Stimulated activated CD4-positive, alpha-beta T cell treated with anti-CD3 and anti-CD28 coated beads, Interleukin-15, amount 100 ng/mL, for 24 hours (primary cell): ENCODE results near the gene PURA.

ENCODE experiments used
- DNase-seq: peaks from one replicate; pipeline ENCODE4 v3.0.0-alpha.2; 2020

Gene PURA

DNA sequence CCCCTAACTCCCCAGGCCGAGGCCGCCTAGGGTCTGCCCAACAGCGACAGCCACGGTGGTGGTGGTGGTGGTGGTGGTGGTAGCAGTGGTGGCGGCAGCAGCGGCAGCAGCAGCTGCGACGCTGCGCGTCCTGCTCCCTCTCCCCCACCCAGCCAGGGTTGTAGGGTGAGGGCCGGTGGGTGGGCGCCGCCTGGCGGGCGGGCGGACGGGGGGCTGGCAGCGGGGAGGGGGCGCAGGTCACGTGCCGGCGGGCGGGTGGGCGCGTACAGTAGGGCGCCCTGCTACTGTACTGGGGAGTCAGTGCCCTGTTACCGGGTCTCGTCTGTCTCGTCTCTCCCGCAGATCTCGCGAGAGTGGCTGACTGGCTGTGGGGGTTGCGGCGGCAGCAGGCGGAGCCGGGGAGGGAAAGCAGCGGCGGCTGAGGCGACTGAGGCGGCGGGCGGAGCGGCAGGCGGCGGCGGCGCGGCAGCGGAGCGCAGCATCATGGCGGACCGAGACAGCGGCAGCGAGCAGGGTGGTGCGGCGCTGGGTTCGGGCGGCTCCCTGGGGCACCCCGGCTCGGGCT, at the start of gene PURA:
TSS of gene PURA (plus strand) at position 411 of the 565 bp plus-strand sequence. CDS start at position 484, 73 bp downstream.
- DNase-seq: peak; percentile 97

DNA sequence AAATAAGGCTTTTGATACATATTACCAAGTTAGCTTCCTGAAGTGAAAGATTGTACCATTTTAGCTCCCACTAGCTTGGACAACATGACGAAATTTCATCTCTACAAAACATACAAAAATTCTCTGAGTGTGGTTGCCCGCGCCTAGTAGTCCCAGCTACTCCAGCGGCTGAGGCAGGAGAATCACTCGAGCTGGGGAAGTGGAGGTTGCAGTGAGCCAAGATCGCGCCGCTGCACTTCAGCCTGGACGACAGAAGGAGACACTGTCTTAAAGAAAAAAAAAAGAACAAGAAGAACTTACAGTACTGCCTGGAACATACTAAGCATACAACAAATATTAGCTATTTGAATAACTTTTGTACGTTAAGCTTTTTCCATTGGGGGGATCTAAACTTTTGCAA, 41.1 kb upstream of the PURA start:
- DNase-seq: no peak

DNA sequence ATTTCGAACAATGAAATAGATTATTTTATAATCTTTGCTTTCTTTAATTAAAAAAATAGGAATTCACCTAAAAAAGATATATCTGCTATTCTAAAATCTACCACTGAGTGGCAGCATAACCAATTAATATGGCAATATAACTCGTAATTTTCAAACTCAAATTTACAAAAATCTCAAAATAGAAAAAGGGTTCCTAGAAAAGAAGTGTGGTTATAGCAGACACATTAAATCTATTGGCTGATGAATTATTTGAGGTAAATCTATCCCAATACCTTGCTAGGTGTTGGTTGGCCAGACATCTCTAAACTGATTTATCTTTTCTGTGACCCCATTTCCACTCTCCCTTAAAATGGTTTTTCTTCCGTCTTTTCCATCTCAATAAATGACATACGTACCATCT, 40.6 kb upstream of the PURA start:
- no peak for DNase-seq

DNA sequence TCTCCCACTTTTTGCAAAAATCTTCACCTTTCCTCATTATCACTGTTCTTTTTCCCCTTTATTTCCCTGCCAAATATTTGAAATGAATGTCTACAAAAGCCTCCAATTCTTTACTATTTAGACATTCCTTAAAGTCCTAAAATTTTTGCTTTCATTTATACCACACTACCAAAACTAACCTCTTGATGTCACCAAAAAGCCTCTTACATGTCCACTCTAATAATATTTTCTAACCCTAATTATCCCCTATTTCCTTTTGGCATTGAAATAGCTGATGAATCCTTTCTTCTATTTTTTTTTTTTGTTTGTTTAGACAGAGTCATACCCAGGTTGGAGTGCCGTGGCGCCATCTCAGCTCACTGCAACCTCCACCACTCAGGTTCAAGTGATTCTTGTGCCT, 38.5 kb upstream of the PURA start:
- no peak for DNase-seq

DNA sequence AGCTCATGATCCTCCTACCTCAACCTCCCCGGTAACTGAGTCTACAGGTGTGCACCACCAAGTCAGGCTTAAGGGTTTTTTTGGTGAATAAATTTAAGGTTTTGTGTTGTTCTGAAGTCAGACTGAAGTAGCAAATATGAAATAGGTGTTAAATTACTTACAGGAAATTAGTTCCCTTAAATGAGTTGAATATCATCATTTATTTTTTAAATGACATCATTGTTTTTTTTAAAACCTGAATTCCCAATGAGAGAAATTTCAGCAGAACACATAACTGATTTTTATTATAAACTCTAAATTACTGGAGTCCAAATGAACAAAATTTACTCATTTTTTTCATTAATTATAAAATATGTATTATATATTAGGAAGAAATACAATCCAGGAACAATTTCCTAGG, 37.8 kb upstream of the PURA start:
- DNase-seq: no peak

DNA sequence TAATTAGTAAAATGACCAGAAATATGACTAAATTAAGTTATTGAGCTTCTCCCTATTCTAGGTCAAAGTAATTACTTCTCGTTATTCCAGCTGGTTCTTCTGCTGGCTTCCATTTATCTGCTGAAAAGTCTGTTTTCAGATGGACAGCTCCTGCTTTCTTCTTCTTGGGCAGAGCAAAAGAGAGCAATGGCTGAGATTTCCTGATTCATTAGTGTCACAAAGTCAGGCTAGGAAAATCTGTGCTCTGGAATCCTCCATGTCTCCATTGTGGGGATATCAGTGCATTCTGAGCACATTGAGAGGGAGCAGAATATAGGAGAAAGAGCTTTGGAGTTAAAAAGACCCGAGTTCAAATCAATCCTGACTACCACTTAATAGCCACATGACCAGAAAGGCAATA, 37.1 kb upstream of the PURA start:
- DNase-seq: no peak

DNA sequence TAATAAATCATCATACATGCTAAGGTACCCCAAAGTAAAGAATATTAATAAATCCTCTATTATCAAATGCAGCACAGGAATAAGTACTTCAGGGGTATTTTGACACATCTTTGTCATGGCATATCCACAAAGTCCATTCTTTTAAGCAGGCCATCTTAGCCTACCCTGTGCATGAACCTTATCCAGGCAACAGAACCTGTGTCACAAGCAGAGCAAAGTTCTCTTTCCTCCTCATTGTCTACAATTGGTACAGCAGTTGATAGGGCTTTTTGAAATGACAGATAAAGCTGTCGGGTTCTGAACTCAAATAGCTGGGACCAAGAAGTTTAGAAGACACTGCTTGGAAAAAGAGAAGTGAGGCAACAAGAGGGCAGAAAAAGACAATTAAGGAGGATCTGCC, 30.8 kb upstream of the PURA start:
- DNase-seq: no peak

DNA sequence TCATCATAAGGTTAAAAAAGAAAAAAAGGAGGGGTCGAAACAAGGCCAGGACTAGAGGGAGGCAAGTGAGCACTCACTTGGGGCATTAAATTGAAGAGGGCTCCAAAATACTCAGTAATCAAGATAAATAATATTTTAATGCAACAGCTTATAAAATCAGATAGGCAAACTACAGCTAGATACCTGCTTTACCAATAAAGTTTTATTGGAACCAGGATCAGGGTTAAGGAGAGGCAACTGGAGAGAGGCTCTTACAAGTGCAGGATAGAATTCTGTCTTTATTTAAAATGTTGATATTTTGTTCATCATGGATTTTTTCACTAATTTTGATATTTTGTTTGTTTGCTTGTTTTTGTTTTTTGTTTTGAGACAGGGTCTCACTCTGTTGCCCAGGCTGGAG, 30.3 kb upstream of the PURA start:
- DNase-seq: no peak

DNA sequence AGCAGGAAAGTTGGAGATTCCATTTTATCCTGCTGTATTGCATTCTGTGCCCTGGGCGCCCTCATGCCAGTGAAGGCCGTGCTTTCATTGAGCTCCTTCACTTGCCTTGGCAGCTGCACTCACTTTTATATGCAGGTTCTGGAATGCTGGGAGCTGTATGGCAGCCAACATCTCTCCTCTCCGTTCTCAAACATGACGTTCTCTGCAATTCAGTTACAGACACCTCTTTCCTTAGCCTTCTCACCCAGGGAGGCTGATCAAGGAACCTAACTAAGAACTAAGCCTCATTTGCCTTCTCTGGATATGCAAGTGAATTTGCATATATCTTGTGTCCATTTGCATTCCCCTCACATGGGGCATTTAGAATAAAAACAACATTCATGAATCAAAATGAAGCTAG, 29.4 kb upstream of the PURA start:
- DNase-seq: no peak

DNA sequence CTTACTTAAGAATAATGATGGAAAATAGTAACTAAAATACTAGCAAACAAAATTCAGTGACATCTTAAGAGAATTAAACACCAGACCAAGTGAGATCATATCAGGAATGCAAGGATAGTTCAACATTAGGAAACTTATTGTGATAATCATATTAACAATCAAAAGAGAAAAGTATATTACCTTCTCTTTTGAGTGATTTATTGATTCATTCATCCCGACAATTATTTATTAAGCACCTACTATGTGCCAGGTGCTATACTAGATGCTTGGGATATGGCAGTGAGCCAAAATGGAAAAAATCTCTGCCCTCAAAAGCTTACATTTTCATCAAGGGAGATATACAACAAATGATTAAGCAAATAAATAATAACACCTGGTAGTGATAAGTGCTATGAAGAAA, 23.7 kb upstream of the PURA start:
- no peak for DNase-seq

DNA sequence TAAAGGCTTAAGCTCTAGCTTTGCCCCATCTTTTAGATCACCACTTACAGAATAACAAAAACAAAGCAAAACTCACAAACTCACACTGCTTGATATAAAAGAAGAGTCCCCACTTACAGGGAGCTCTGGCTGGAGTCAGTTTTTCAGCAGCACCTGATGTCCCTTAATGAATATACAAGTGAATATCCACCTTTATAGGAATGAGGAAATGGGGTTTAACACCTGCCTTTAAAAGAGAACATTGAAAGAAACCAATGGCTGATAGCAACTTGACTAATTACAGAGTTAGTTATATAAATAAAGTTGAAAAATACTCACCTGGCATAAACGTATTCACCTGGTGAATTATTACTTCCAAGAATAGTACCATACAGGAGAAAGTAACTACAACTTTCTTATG, 20.7 kb upstream of the PURA start:
- no peak for DNase-seq

DNA sequence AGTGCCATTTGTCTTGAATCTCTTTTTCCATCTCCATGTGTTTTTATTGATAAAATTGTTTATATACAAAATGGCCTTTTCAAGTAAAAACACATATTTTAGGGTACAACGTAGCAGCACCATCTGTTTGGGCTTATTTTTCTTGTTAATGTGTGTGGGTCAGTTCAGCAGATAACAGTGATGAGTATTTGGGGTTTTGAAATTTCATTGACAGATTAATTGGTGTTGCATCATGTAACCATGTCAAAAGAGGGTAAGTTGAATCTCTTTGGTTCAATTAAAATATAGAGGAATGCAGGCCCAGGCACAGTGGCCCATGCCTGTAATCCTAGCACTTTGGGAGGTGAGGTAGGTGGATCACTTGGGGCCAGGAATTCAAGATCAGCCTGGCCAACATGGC, 20.0 kb upstream of the PURA start:
- DNase-seq: no peak

DNA sequence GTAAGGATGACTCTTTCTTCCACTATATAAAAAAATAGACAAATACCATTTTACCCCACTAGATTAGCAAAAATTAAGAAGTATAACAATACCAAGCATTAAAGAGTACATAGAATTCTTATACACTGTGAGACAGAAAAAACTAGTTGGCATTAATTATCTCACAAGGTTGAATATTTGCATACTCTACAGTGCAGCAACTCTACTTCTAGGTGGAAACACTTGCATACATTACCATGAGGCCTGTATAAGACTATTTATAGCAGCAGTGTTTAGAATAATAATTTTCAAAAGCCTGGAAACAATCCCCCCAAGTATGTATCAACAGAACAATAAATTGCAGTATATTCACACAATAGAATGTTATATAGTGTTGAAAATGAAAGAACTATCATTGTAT, 19.0 kb upstream of the PURA start:
- no peak for DNase-seq

DNA sequence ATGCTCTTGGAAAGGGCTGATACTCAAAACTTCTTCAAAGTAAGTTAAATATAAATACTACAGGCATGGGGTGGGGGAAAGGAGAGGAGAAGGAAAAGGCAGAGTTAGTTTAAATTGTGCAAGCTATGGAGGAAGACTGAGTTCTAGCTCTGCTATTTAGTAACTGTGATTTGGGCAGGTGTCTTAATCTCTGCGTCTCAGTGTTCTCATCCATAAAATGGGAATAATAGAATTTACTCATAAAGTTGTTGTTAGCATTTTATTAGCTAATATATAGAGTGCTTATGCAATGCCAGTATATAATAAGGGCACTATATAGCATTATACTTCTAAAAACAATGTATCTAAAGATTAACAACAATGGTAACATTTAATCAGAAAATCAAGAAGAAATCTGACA, 12.7 kb upstream of the PURA start:
- no peak for DNase-seq

DNA sequence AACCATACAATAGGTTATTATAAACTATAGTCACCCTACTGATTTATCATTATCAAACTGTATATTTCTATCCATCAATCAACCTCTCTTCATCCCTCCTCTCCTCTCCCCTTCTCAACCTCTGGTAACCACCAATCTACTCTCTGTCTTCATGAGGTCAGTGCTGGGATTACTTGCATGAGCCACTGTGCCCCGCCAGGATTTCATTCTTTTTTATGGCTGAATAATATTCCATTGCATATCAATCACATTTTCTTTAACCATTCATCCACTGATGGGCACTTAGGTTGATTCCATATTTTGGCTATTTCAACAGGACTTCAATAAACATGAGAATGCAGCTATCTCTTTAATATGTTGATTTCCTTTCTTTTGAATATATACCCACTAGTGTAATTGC, 10.8 kb upstream of the PURA start:
- DNase-seq: no peak

DNA sequence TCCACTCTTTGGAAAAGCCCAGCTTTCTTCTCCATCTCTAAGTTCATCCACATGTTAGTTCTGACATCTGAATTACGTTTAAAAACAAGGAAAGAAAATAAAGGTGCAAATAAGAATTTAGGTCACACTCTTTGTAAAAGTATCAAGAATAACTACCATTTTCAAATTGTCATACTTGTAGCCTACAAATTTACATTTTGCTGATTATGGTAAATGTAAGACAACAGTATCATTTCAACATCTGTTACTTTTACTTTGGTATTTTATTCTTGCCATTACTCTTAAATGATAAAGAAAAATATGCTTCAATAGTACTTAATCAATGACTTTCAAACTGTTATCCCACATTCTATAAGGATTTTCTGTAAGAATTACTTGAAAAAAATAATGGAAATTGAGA, 9.8 kb upstream of the PURA start:
- DNase-seq: no peak

DNA sequence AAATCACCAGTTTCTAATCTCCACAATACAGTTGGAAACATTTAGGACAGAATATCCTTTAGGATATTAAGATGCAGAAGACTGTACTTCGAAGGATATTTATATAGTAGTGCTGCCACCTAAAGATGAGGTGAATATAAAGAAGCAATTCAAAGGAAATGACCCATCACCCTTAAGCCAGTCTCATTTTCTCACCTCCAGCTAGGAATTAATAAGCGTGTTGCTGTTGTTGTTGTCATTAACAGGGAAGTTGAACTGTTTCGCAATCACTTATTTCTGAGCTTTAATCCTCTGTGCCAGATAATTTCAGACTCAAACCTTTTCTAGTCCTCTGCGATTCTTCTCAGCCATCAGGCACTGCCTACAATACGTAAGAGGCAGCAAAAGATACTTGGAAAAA, 7.8 kb upstream of the PURA start:
- DNase-seq: no peak

DNA sequence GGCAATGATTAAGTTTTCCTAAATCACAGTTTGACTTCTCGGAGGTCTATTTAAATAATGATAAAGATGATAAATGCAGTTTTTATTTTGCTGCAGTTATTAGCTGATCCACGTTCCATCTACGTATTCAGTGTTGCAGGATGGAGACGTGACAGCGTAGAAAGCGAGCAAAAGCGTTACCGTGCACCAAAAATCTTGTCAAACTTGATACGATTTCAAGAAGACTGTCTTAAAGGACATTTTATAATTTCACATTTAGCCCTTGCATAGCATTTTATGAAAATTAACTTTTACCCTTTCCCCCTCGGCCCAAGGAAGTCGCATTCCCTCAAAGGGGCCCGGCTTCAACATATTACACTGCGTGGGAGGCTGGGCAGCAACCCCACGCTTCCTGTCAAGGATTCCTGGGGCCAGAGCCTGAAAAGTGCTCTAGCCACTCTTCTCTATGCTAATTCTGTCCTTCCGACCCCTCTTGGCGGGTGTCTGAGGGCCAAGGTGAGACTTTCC, 7.1 kb upstream of the PURA start:
- no peak for DNase-seq

DNA sequence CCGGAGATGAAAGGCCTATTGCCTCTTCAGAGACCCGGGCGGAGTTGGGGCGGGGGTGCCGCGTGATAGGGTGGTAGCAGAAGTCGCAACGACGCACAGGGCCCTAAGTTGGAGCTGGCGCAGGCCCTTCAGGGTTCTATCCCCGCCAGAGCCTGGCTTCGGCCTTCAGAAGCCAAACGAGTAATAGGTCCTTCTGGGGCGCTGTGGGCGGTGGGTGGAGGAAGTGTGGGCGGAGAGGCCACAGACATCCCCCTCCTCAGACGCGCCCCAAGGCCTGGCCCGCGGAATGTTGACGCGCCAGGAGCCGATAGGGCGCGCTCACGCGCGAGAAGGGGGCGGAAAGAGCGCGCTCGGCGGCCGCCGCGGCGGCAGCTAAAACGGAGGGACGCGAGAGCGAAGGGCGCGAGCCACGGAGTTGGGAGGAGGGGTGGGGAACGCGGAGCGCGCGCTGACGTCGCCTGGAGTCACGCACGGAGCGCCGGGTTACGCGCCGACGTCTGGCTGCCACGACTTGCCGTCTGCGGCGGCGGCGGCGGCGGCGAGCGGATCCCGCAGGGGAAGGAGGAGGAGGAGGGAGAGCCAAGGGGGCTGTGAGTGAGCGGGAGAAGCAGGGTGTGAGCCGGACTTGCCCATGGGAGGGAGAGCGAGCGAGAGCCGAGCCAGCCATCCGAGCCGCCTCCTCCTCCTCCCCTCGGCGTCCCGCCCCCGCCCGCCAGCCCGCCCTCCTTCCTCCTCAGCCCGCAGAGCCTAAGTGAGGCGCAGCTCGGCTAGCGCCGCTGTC, 6.4 kb upstream of the PURA start:
- peak; percentile 94 for DNase-seq

DNA sequence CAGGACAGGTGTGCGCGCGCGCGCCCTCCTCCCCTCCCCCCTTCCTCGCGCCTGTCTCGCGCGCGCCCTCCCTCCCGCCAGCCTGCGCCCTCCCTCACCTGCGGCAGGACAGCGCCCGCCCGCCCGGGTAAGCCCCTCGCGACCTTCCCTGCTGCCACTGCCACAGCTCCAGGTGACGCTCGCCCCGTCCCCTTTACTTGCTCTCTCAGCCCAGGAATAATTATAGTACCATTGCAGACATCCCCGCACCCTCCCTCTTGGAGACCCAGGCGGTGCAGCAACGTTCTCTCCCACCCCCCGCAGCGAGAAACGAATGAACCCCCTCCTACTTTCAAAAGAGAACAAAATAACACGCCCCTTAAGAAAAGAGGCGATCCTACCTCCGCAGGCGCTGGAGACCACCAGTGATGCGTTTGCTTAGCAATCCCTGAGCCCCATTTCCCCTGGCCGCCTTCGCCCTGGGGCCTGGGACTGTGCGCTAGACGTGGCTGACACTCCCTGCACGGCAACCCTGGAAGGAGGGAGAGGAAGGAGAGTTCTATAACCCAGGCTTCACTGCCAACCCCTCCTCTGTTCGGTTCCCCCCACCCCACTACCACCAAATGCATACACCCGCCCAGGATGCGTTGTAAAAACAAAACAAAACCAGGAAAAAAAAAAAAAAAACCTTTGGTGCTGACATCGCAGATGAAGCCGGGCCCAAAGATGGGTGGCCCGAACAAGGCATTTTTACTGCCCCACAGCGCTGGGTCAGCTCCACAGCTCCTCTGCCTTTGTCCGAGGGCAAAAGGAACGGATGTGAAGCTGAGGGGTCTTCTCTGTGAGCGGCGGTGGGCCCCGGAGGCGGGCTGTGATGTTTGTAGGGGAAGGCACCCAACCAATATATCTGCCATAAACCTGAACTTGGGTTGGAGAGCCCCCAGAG, 5.6 kb upstream of the PURA start:
- DNase-seq: peak; percentile 52

DNA sequence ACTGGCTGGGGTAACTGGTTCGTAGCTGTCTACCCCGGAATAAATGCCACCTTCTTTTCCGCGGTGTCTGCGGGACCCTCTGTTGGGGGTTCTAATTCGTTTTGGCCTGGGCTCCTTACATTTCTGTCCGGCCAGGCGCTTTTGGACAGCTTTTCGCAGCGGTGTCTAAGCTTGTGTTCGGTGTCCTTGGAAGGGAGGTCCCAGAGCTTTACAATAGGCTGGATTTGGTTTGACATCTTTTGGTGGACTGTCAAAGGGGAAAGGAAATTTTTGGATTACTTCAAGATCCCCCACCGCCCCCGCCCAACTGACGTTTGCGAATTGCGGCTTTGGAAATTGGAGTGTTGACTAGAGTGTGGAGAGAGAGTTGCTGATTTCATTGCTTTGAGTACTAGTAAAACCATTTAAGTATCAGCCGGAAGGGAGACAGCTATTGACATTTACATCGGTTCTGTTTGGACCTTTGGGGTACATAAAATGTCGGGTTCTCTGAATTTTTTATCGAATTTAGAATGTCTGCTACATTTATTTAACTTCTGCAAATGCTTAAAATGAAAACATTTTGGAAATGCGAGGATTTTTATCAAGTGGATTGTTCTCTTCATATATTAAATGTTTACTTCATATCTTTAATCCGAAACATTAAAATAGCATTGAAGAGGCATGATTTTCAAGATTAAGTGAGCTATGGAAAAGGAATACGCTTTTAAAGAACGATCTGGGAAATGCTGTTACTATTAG, 4.7 kb upstream of the PURA start:
- DNase-seq: no peak

DNA sequence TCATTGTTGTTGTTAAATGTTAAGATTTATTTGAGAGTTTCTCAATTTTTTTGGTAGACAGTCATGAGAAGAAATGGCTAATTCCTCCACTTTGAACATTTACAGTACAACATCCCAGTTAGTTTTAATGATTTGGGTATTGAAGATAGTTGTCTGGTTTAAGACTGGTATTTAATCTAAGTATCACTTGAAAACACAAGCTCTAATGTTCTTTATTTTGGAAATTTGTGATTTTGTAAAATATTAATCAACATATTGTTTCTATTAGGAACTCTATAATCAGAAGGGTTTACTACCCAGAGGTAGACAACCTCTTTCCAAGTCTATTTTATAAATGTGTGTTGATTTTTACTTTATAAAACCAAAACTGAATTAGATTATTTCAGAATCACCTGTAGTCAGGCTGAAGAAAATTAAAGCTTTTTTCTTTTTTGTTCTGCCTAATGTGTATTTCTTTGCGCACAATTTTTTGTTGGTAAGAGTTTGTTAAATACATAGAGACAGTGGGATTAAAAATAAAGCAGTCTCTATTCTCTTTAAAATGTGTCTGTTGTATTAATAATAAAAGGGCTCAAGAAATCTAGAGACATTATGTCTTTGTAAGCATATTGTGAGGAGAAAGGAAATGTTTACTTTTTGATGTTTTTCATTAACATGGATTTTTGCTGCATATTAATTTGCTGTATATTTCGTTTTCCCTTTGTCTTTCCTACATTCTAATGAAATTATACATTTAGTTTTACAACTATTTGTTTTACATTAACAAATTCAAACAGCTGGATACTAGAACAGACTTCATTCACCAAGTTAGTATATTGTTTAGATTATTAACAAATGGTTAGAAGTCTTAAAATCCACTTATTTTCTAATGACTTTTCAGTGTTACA, 3.9 kb upstream of the PURA start:
- no peak for DNase-seq
